Activated CD4-positive, alpha-beta T cell treated with anti-CD3 and anti-CD28 coated beads, Interleukin-2, amount 10 ng/mL, durations not matched to agents 7 days and 5 days (primary cell): Measurements from ENCODE around the gene NEDD4L. TPM values are rescaled to one million over a fixed set of nuclear protein-coding genes. Genes with fewer than 3 reads are reported as not detected.

Experiments used
- CTCF ChIA-PET: fragments of 350-600 bp; sonication (Branson Sonifier 250); formaldehyde crosslinking; loops from one replicate; lab custom pipeline; 2021; ENCODE audit warnings: antibody characterized with exemption; lab: Charles Lee
- POLR2A ChIA-PET: fragments of 350-600 bp; sonication (Branson Sonifier 250); formaldehyde crosslinking; loops from one replicate; lab custom pipeline; 2021; ENCODE audit warnings: antibody characterized with exemption; lab: Charles Lee
- DNase-seq: peaks from one replicate; pipeline ENCODE4 v3.0.0-alpha.2; 2020
- H3K27ac Mint-ChIP-seq: one replicate; pipeline ENCODE4 v1.8.0; 2021; ENCODE audit warnings: mild to moderate bottlenecking, moderate library complexity, mixed read lengths
- H3K27me3 Mint-ChIP-seq: one replicate; pipeline ENCODE4 v1.8.0; 2021; ENCODE audit warnings: mixed read lengths
- H3K36me3 Mint-ChIP-seq: one replicate; pipeline ENCODE4 v1.8.0; 2021; ENCODE audit warnings: low read depth, mixed read lengths
- H3K4me1 Mint-ChIP-seq: one replicate; pipeline ENCODE4 v1.8.0; 2021; ENCODE audit warnings: mixed read lengths
- H3K4me3 Mint-ChIP-seq: one replicate; pipeline ENCODE4 v1.8.0; 2021; ENCODE audit warnings: mild to moderate bottlenecking, moderate library complexity, mixed read lengths
- H3K9me3 Mint-ChIP-seq: one replicate; pipeline ENCODE4 v1.8.0; 2021; ENCODE audit warnings: mixed read lengths
- total RNA-seq, 2 experiments: library from RNA; stranded (reverse); gene quantifications; one replicate each; pipeline ENCODE4 v1.2.3, GENCODE V29; 2021

Gene NEDD4L
- total RNA-seq, 2 experiments from 2014 or later, result 5.6 to 8.1 TPM

GRCh38 chr18:58344080-58344670 lies 300.1 kb downstream of the NEDD4L start:
- Mint-ChIP-seq H3K4me3 (no peak overlapping the region), H3K9me3 (no peaks in the 10 kb centered on the region), H3K36me3 (no peaks in the 10 kb centered on the region), H3K27ac (no peak overlapping the region), H3K4me1 (no peaks in the 10 kb centered on the region), H3K27me3 (no peaks in the 10 kb centered on the region)
- ChIA-PET CTCF (interaction anchor here (0.5 to 1.3 kb wide), 4 partner anchors 10 to 1240 kb away, joined by 3 to 5 read pairs (median 4); no protein-coding TSS in a partner anchor), POLR2A (no interaction called here)
- no peak for DNase-seq

GRCh38 chr18:58344861-58345463 lies 300.9 kb downstream of the NEDD4L start:
- no peaks in the 10 kb centered on the region for H3K27me3 Mint-ChIP-seq
- CTCF ChIA-PET, result interaction anchor here (1.0 to 1.3 kb wide), 2 partner anchors 10 to 11 kb away, joined by 3 read pairs; no protein-coding TSS in a partner anchor
- H3K36me3 Mint-ChIP-seq, result no peaks in the 10 kb centered on the region
- no peaks in the 10 kb centered on the region for H3K9me3 Mint-ChIP-seq
- H3K4me3 Mint-ChIP-seq, result no peak overlapping the region
- DNase-seq, result no peak
- peaks cover 2% of the 10 kb centered on the region for H3K4me1 Mint-ChIP-seq
- no peak overlapping the region for H3K27ac Mint-ChIP-seq
- POLR2A ChIA-PET, result no interaction called here

GRCh38 chr18:58345875-58346274 lies 301.8 kb downstream of the NEDD4L start:
- no peaks in the 10 kb centered on the region for H3K27me3 Mint-ChIP-seq

GRCh38 chr18:58347135-58347534 lies 303.1 kb downstream of the NEDD4L start:
- H3K4me3 Mint-ChIP-seq, result no peak overlapping the region
- POLR2A ChIA-PET, result no interaction called here

More at GRCh38 chr18:58345875-58346274, 301.8 kb downstream of the NEDD4L start:
- Mint-ChIP-seq H3K27ac (no peak overlapping the region), H3K4me3 (no peak overlapping the region), H3K36me3 (no peaks in the 10 kb centered on the region), H3K4me1 (peaks cover 2% of the 10 kb centered on the region), H3K9me3 (no peaks in the 10 kb centered on the region)
- ChIA-PET CTCF (interaction anchor here (0.6 to 1.3 kb wide), 2 partner anchors 9 kb away, joined by 3 to 5 read pairs; no protein-coding TSS in a partner anchor), POLR2A (no interaction called here)
- DNase-seq, result no peak

GRCh38 chr18:58348517-58348916 lies 304.5 kb downstream of the NEDD4L start:
- Mint-ChIP-seq H3K36me3 (no peaks in the 10 kb centered on the region), H3K4me3 (no peak overlapping the region), H3K27ac (no peak overlapping the region), H3K4me1 (peaks cover 2% of the 10 kb centered on the region), H3K27me3 (no peaks in the 10 kb centered on the region), H3K9me3 (no peaks in the 10 kb centered on the region)
- ChIA-PET CTCF (interaction anchor here (1.2 to 1.4 kb wide), 2 partner anchors 13 to 34 kb away, joined by 4 to 5 read pairs; no protein-coding TSS in a partner anchor), POLR2A (no interaction called here)
- DNase-seq, result no peak

More at GRCh38 chr18:58347135-58347534, 303.1 kb downstream of the NEDD4L start:
- H3K27me3 Mint-ChIP-seq, result no peaks in the 10 kb centered on the region
- H3K27ac Mint-ChIP-seq, result no peak overlapping the region
- no peaks in the 10 kb centered on the region for H3K36me3 Mint-ChIP-seq
- H3K4me1 Mint-ChIP-seq, result peaks cover 2% of the 10 kb centered on the region
- no peaks in the 10 kb centered on the region for H3K9me3 Mint-ChIP-seq
- no peak for DNase-seq
- CTCF ChIA-PET, result interaction anchor here (0.6 to 1.4 kb wide), 2 partner anchors 12 to 432 kb away, joined by 3 to 5 read pairs; no protein-coding TSS in a partner anchor

GRCh38 chr18:58348951-58349350 lies 304.9 kb downstream of the NEDD4L start:
- Mint-ChIP-seq H3K27me3 (no peaks in the 10 kb centered on the region), H3K4me1 (peaks cover 2% of the 10 kb centered on the region), H3K9me3 (no peaks in the 10 kb centered on the region), H3K4me3 (no peak overlapping the region), H3K36me3 (no peaks in the 10 kb centered on the region), H3K27ac (no peak overlapping the region)
- ChIA-PET CTCF (interaction anchor here (1.2 kb wide), 1 partner anchor 35 kb away, joined by 4 read pairs; no protein-coding TSS in a partner anchor), POLR2A (no interaction called here)
- no peak for DNase-seq

- Mint-ChIP-seq H3K9me3 (no peaks in the 10 kb centered on the region), H3K4me3 (no peak overlapping the region), H3K4me1 (peaks cover 2% of the 10 kb centered on the region), H3K27ac (no peak overlapping the region), H3K27me3 (no peaks in the 10 kb centered on the region), H3K36me3 (no peaks in the 10 kb centered on the region)
- POLR2A ChIA-PET, result no interaction called here
- CTCF ChIA-PET, result interaction anchor here (0.6 to 1.2 kb wide), 2 partner anchors 10 to 30 kb away, joined by 3 to 7 read pairs; no protein-coding TSS in a partner anchor
- DNase-seq, result no peak
Observed at GRCh38 chr18:58349650-58350049, 305.6 kb downstream of the NEDD4L start.

- Mint-ChIP-seq H3K36me3 (no peaks in the 10 kb centered on the region), H3K4me1 (peaks cover 2% of the 10 kb centered on the region), H3K27me3 (no peaks in the 10 kb centered on the region), H3K9me3 (no peaks in the 10 kb centered on the region), H3K4me3 (no peak overlapping the region), H3K27ac (no peak overlapping the region)
- ChIA-PET POLR2A (no interaction called here), CTCF (interaction anchor here (0.6 to 1.2 kb wide), 2 partner anchors 9 to 29 kb away, joined by 3 to 7 read pairs; no protein-coding TSS in a partner anchor)
- DNase-seq, result no peak
Observed at GRCh38 chr18:58350526-58350925, 306.5 kb downstream of the NEDD4L start.

- H3K27ac Mint-ChIP-seq, result no peak overlapping the region
- no peak overlapping the region for H3K4me3 Mint-ChIP-seq
- H3K27me3 Mint-ChIP-seq, result no peaks in the 10 kb centered on the region
- peaks cover 2% of the 10 kb centered on the region for H3K4me1 Mint-ChIP-seq
- ChIA-PET POLR2A (no interaction called here), CTCF (no interaction called here)
- H3K9me3 Mint-ChIP-seq, result no peaks in the 10 kb centered on the region
- no peak for DNase-seq
- H3K36me3 Mint-ChIP-seq, result no peaks in the 10 kb centered on the region
Observed at GRCh38 chr18:58351776-58352175, 307.8 kb downstream of the NEDD4L start.

- H3K9me3 Mint-ChIP-seq, result no peaks in the 10 kb centered on the region
- peaks cover 2% of the 10 kb centered on the region for H3K4me1 Mint-ChIP-seq
- ChIA-PET CTCF (no interaction called here), POLR2A (no interaction called here)
- no peak overlapping the region for H3K27ac Mint-ChIP-seq
- no peak overlapping the region for H3K4me3 Mint-ChIP-seq
- DNase-seq, result no peak
- H3K27me3 Mint-ChIP-seq, result no peaks in the 10 kb centered on the region
- H3K36me3 Mint-ChIP-seq, result no peaks in the 10 kb centered on the region
Observed at GRCh38 chr18:58353581-58353980, 309.6 kb downstream of the NEDD4L start.

GRCh38 chr18:58354051-58354450 lies 310.0 kb downstream of the NEDD4L start:
- ChIA-PET POLR2A (no interaction called here), CTCF (no interaction called here)
- Mint-ChIP-seq H3K9me3 (no peaks in the 10 kb centered on the region), H3K27me3 (no peaks in the 10 kb centered on the region), H3K4me1 (peaks cover 2% of the 10 kb centered on the region), H3K36me3 (no peaks in the 10 kb centered on the region), H3K4me3 (no peak overlapping the region), H3K27ac (no peak overlapping the region)
- no peak for DNase-seq

GRCh38 chr18:58354791-58355190 lies 310.8 kb downstream of the NEDD4L start:
- DNase-seq, result no peak
- no peaks in the 10 kb centered on the region for H3K27me3 Mint-ChIP-seq
- H3K36me3 Mint-ChIP-seq, result no peaks in the 10 kb centered on the region
- H3K9me3 Mint-ChIP-seq, result no peaks in the 10 kb centered on the region
- POLR2A ChIA-PET, result no interaction called here
- no peak overlapping the region for H3K4me3 Mint-ChIP-seq
- H3K27ac Mint-ChIP-seq, result no peak overlapping the region
- H3K4me1 Mint-ChIP-seq, result no peaks in the 10 kb centered on the region
- CTCF ChIA-PET, result interaction anchor here (0.6 to 0.9 kb wide), 2 partner anchors 10 to 517 kb away, joined by 3 read pairs; no protein-coding TSS in a partner anchor

GRCh38 chr18:58355243-58355642 lies 311.2 kb downstream of the NEDD4L start:
- no peak for DNase-seq
- Mint-ChIP-seq H3K27ac (no peak overlapping the region), H3K9me3 (no peaks in the 10 kb centered on the region), H3K4me1 (no peaks in the 10 kb centered on the region), H3K27me3 (no peaks in the 10 kb centered on the region), H3K4me3 (no peak overlapping the region), H3K36me3 (no peaks in the 10 kb centered on the region)
- ChIA-PET POLR2A (no interaction called here), CTCF (interaction anchor here (0.6 to 0.9 kb wide), 3 partner anchors 10 to 526 kb away, joined by 3 read pairs; no protein-coding TSS in a partner anchor)
